ENCODE results near the gene ATG10.
"Not testable (repeated sequence)": the region's sequence is repeated elsewhere in the genome, so short reads cannot be mapped to it uniquely, and the experiment has no call there.

ATG10 gene

GRCh38 chr5:82105457-82105856, 133.6 kb downstream of the ATG10 start:
- no peaks in the 10 kb centered on the region for H3K36me3 ChIP-seq (ENCODE audit: control insufficient read depth, insufficient read depth, low read length)
- H3K4me3 ChIP-seq (ENCODE audit: low read depth, low read length): no peak overlapping the region
- H3K4me1 ChIP-seq (ENCODE audit: control insufficient read depth, insufficient read depth, low read length): peaks cover 7% of the 10 kb centered on the region
- H3K9me3 ChIP-seq (ENCODE audit: control insufficient read depth, insufficient read depth, low read length): no peaks in the 10 kb centered on the region
- H3K27me3 ChIP-seq (ENCODE audit: control insufficient read depth, insufficient read depth, low read length): no peaks in the 10 kb centered on the region
- no peak overlapping the region for H3K9ac ChIP-seq (ENCODE audit: low read depth, low read length)

- Histone ChIP-seq H3K9ac (ENCODE audit: low read depth, low read length) (no peak overlapping the region), H3K4me3 (ENCODE audit: low read depth, low read length) (no peak overlapping the region), H3K27me3 (ENCODE audit: control insufficient read depth, insufficient read depth, low read length) (no peaks in the 10 kb centered on the region), H3K9me3 (ENCODE audit: control insufficient read depth, insufficient read depth, low read length) (no peaks in the 10 kb centered on the region), H3K4me1 (ENCODE audit: control insufficient read depth, insufficient read depth, low read length) (peaks cover 7% of the 10 kb centered on the region), H3K36me3 (ENCODE audit: control insufficient read depth, insufficient read depth, low read length) (no peaks in the 10 kb centered on the region)
Observed at GRCh38 chr5:82106207-82106606, 134.4 kb downstream of the ATG10 start.

- H3K4me1 ChIP-seq (ENCODE audit: control insufficient read depth, insufficient read depth, low read length): peaks cover 7% of the 10 kb centered on the region
- H3K4me3 ChIP-seq (ENCODE audit: low read depth, low read length): no peak overlapping the region
- H3K9me3 ChIP-seq (ENCODE audit: control insufficient read depth, insufficient read depth, low read length): no peaks in the 10 kb centered on the region
- no peak overlapping the region for H3K9ac ChIP-seq (ENCODE audit: low read depth, low read length)
- no peaks in the 10 kb centered on the region for H3K36me3 ChIP-seq (ENCODE audit: control insufficient read depth, insufficient read depth, low read length)
- no peaks in the 10 kb centered on the region for H3K27me3 ChIP-seq (ENCODE audit: control insufficient read depth, insufficient read depth, low read length)
Observed at GRCh38 chr5:82106756-82107155, 134.9 kb downstream of the ATG10 start.

- Histone ChIP-seq H3K9ac (ENCODE audit: low read depth, low read length) (no peak overlapping the region), H3K9me3 (ENCODE audit: control insufficient read depth, insufficient read depth, low read length) (no peaks in the 10 kb centered on the region), H3K4me3 (ENCODE audit: low read depth, low read length) (no peak overlapping the region), H3K4me1 (ENCODE audit: control insufficient read depth, insufficient read depth, low read length) (peaks cover 7% of the 10 kb centered on the region), H3K27me3 (ENCODE audit: control insufficient read depth, insufficient read depth, low read length) (no peaks in the 10 kb centered on the region), H3K36me3 (ENCODE audit: control insufficient read depth, insufficient read depth, low read length) (no peaks in the 10 kb centered on the region)
Observed at GRCh38 chr5:82107267-82107666, 135.4 kb downstream of the ATG10 start.

GRCh38 chr5:82109013-82109412, 137.2 kb downstream of the ATG10 start:
- Histone ChIP-seq H3K4me3 (ENCODE audit: low read depth, low read length) (no peak overlapping the region), H3K9ac (ENCODE audit: low read depth, low read length) (no peak overlapping the region), H3K4me1 (ENCODE audit: control insufficient read depth, insufficient read depth, low read length) (peaks cover 7% of the 10 kb centered on the region), H3K27me3 (ENCODE audit: control insufficient read depth, insufficient read depth, low read length) (no peaks in the 10 kb centered on the region), H3K36me3 (ENCODE audit: control insufficient read depth, insufficient read depth, low read length) (no peaks in the 10 kb centered on the region), H3K9me3 (ENCODE audit: control insufficient read depth, insufficient read depth, low read length) (no peaks in the 10 kb centered on the region)

GRCh38 chr5:82109915-82110314, 138.1 kb downstream of the ATG10 start:
- not testable (repeated sequence) for H3K4me3 ChIP-seq (ENCODE audit: low read depth, low read length); H3K4me1 ChIP-seq (ENCODE audit: control insufficient read depth, insufficient read depth, low read length); H3K27me3 ChIP-seq (ENCODE audit: control insufficient read depth, insufficient read depth, low read length); H3K9ac ChIP-seq (ENCODE audit: low read depth, low read length); H3K9me3 ChIP-seq (ENCODE audit: control insufficient read depth, insufficient read depth, low read length); H3K36me3 ChIP-seq (ENCODE audit: control insufficient read depth, insufficient read depth, low read length)

GRCh38 chr5:82111191-82111590, 139.4 kb downstream of the ATG10 start:
- H3K9me3 ChIP-seq (ENCODE audit: control insufficient read depth, insufficient read depth, low read length): no peaks in the 10 kb centered on the region
- no peaks in the 10 kb centered on the region for H3K27me3 ChIP-seq (ENCODE audit: control insufficient read depth, insufficient read depth, low read length)
- no peaks in the 10 kb centered on the region for H3K36me3 ChIP-seq (ENCODE audit: control insufficient read depth, insufficient read depth, low read length)
- H3K4me1 ChIP-seq (ENCODE audit: control insufficient read depth, insufficient read depth, low read length): peaks cover 7% of the 10 kb centered on the region
- H3K4me3 ChIP-seq (ENCODE audit: low read depth, low read length): no peak overlapping the region
- H3K9ac ChIP-seq (ENCODE audit: low read depth, low read length): no peak overlapping the region

- H3K36me3 ChIP-seq (ENCODE audit: control insufficient read depth, insufficient read depth, low read length): no peaks in the 10 kb centered on the region
- no peak overlapping the region for H3K9ac ChIP-seq (ENCODE audit: low read depth, low read length)
- H3K4me1 ChIP-seq (ENCODE audit: control insufficient read depth, insufficient read depth, low read length): no peaks in the 10 kb centered on the region
- no peak overlapping the region for H3K4me3 ChIP-seq (ENCODE audit: low read depth, low read length)
- no peaks in the 10 kb centered on the region for H3K27me3 ChIP-seq (ENCODE audit: control insufficient read depth, insufficient read depth, low read length)
- no peaks in the 10 kb centered on the region for H3K9me3 ChIP-seq (ENCODE audit: control insufficient read depth, insufficient read depth, low read length)
Observed at GRCh38 chr5:82115858-82116257, 144.0 kb downstream of the ATG10 start.

GRCh38 chr5:82119889-82120288, 148.1 kb downstream of the ATG10 start:
- H3K9me3 ChIP-seq (ENCODE audit: control insufficient read depth, insufficient read depth, low read length): no peaks in the 10 kb centered on the region
- H3K9ac ChIP-seq (ENCODE audit: low read depth, low read length): no peak overlapping the region
- H3K4me3 ChIP-seq (ENCODE audit: low read depth, low read length): no peak overlapping the region
- H3K4me1 ChIP-seq (ENCODE audit: control insufficient read depth, insufficient read depth, low read length): no peaks in the 10 kb centered on the region
- no peaks in the 10 kb centered on the region for H3K36me3 ChIP-seq (ENCODE audit: control insufficient read depth, insufficient read depth, low read length)
- H3K27me3 ChIP-seq (ENCODE audit: control insufficient read depth, insufficient read depth, low read length): no peaks in the 10 kb centered on the region

- H3K4me1 ChIP-seq (ENCODE audit: control insufficient read depth, insufficient read depth, low read length): no peaks in the 10 kb centered on the region
- H3K9me3 ChIP-seq (ENCODE audit: control insufficient read depth, insufficient read depth, low read length): no peaks in the 10 kb centered on the region
- no peaks in the 10 kb centered on the region for H3K27me3 ChIP-seq (ENCODE audit: control insufficient read depth, insufficient read depth, low read length)
- no peak overlapping the region for H3K9ac ChIP-seq (ENCODE audit: low read depth, low read length)
- H3K4me3 ChIP-seq (ENCODE audit: low read depth, low read length): no peak overlapping the region
- H3K36me3 ChIP-seq (ENCODE audit: control insufficient read depth, insufficient read depth, low read length): no peaks in the 10 kb centered on the region
Observed at GRCh38 chr5:82129723-82130285, 158.0 kb downstream of the ATG10 start.

GRCh38 chr5:82130602-82131001, 158.8 kb downstream of the ATG10 start:
- H3K4me3 ChIP-seq (ENCODE audit: low read depth, low read length): no peak overlapping the region
- no peak overlapping the region for H3K9ac ChIP-seq (ENCODE audit: low read depth, low read length)
- no peaks in the 10 kb centered on the region for H3K36me3 ChIP-seq (ENCODE audit: control insufficient read depth, insufficient read depth, low read length)
- no peaks in the 10 kb centered on the region for H3K9me3 ChIP-seq (ENCODE audit: control insufficient read depth, insufficient read depth, low read length)
- H3K27me3 ChIP-seq (ENCODE audit: control insufficient read depth, insufficient read depth, low read length): no peaks in the 10 kb centered on the region
- no peaks in the 10 kb centered on the region for H3K4me1 ChIP-seq (ENCODE audit: control insufficient read depth, insufficient read depth, low read length)

- no peaks in the 10 kb centered on the region for H3K27me3 ChIP-seq (ENCODE audit: control insufficient read depth, insufficient read depth, low read length)
- no peaks in the 10 kb centered on the region for H3K4me1 ChIP-seq (ENCODE audit: control insufficient read depth, insufficient read depth, low read length)
- peaks cover 6% of the 10 kb centered on the region for H3K9me3 ChIP-seq (ENCODE audit: control insufficient read depth, insufficient read depth, low read length)
- H3K9ac ChIP-seq (ENCODE audit: low read depth, low read length): no peak overlapping the region
- H3K36me3 ChIP-seq (ENCODE audit: control insufficient read depth, insufficient read depth, low read length): no peaks in the 10 kb centered on the region
- no peak overlapping the region for H3K4me3 ChIP-seq (ENCODE audit: low read depth, low read length)
Observed at GRCh38 chr5:82137205-82137604, 165.4 kb downstream of the ATG10 start.
